OCI-LY3 (cell line): ENCODE results near the gene CACNA1C.

Experiments used
- H2AFZ ChIP-seq: fragments of 200-600, 300-600 bp; shearing (Covaris generic); 2 replicates; pipeline ENCODE4 v1.6.0; 2014; ENCODE audit warnings: antibody characterized with exemption, low read depth, low read length
- H3K27ac ChIP-seq: fragments of 200-600, 300-600 bp; sonication (generic); 2 replicates; pipeline ENCODE4 v1.5.1; 2014; ENCODE audit warnings: mild to moderate bottlenecking, low read length, moderate library complexity, mixed read lengths
- H3K27me3 ChIP-seq: fragments of 200-600, 300-600 bp; sonication (generic); 2 replicates; pipeline ENCODE4 v1.6.1; 2014; ENCODE audit warnings: low read depth, low read length, mixed read lengths
- H3K36me3 ChIP-seq: fragments of 200-600, 300-600 bp; sonication (generic); replicated peaks from 2 replicates; pipeline ENCODE3; 2014; ENCODE audit warnings: low read depth, low read length, mixed read lengths
- H3K4me1 ChIP-seq: fragments of 300-600, 200-600 bp; sonication (generic); 2 replicates; pipeline ENCODE4 v1.6.1; 2014; ENCODE audit warnings: low read length, mixed read lengths
- H3K4me2 ChIP-seq: fragments of 200-600, 300-600 bp; sonication (generic); 2 replicates; pipeline ENCODE4 v1.6.1; 2014; ENCODE audit warnings: low read length, mixed read lengths
- H3K4me3 ChIP-seq: fragments of 300-600, 200-600 bp; sonication (generic); 2 replicates; pipeline ENCODE4 v1.5.1; 2014; ENCODE audit warnings: antibody characterized with exemption, mild to moderate bottlenecking, low read length, moderate library complexity
- H3K79me2 ChIP-seq: fragments of 300-600, 200-600 bp; shearing (Covaris generic); 2 replicates; pipeline ENCODE4 v1.6.1; 2014; ENCODE audit warnings: mild to moderate bottlenecking, low read length, mixed read lengths
- H3K9ac ChIP-seq: fragments of 300-600, 200-600 bp; shearing (Covaris generic); 2 replicates; pipeline ENCODE4 v1.6.0; 2014; ENCODE audit warnings: mild to moderate bottlenecking, low read length, moderate library complexity
- H3K9me3 ChIP-seq: fragments of 200-600, 300-600 bp; shearing (Covaris generic); 2 replicates; pipeline ENCODE4 v1.6.1; 2014; ENCODE audit warnings: low read length, mixed read lengths; ENCODE audit not compliant: insufficient read depth
- H4K20me1 ChIP-seq: fragments of 200-600, 300-600 bp; sonication (generic); 2 replicates; pipeline ENCODE4 v1.6.1; 2016; ENCODE audit warnings: low read length, mixed read lengths; ENCODE audit not compliant: insufficient read depth
- CTCF ChIP-seq: fragments of 200-600, 300-600 bp; sonication (generic); IDR thresholded peaks from 2 replicates; pipeline ENCODE4 v1.5.1; 2014; ENCODE audit warnings: antibody characterized with exemption, low read length, low read depth
- EZH2phosphoT487 ChIP-seq: fragments of 200-600 bp; shearing (Covaris generic); IDR thresholded peaks from 2 replicates; pipeline ENCODE4 v1.6.1; 2018; ENCODE audit warnings: antibody characterized with exemption, mixed run types, low read depth

Gene CACNA1C

GRCh38 chr12:2286047-2286446 is 233.3 kb downstream of the CACNA1C start:
- Histone ChIP-seq H3K9ac (no peak overlapping the region), H3K4me1 (peaks cover 2% of the 10 kb centered on the region; the same call in 1 of the 2 replicates), H3K9me3 (no peaks in the 10 kb centered on the region; the same call in 1 of the 2 replicates), H3K4me3 (no peak overlapping the region), H3K79me2 (no peaks in the 10 kb centered on the region), H3K36me3 (no peaks in the 10 kb centered on the region), H3K27ac (no peak overlapping the region), H4K20me1 (no peaks in the 10 kb centered on the region), H3K27me3 (peaks cover 18% of the 10 kb centered on the region), H2AFZ (no peak overlapping the region), H3K4me2 (no peak overlapping the region)
- TF ChIP-seq CTCF: no peak
- TF ChIP-seq EZH2phosphoT487: no peak

- H4K20me1 ChIP-seq: no peaks in the 10 kb centered on the region
- no peaks in the 10 kb centered on the region for H3K36me3 ChIP-seq
- H3K4me1 ChIP-seq: peaks cover 2% of the 10 kb centered on the region; the same call in 1 of the 2 replicates
- H3K4me2 ChIP-seq: no peak overlapping the region
- no peaks in the 10 kb centered on the region for H3K79me2 ChIP-seq
- H3K9me3 ChIP-seq: no peaks in the 10 kb centered on the region
- H3K27ac ChIP-seq: no peak overlapping the region
- TF ChIP-seq CTCF (no peak), EZH2phosphoT487 (no peak)
- H3K4me3 ChIP-seq: no peak overlapping the region
- H2AFZ ChIP-seq: no peak overlapping the region
- H3K9ac ChIP-seq: no peak overlapping the region
- H3K27me3 ChIP-seq: peaks cover 18% of the 10 kb centered on the region
Observed at GRCh38 chr12:2286461-2287131, 233.8 kb downstream of the CACNA1C start.

- H2AFZ ChIP-seq: no peak overlapping the region
- H3K9ac ChIP-seq: no peak overlapping the region
- no peak overlapping the region for H3K4me2 ChIP-seq
- H3K4me3 ChIP-seq: no peak overlapping the region
- no peaks in the 10 kb centered on the region for H3K79me2 ChIP-seq
- TF ChIP-seq EZH2phosphoT487 (no peak), CTCF (no peak)
- no peaks in the 10 kb centered on the region for H3K36me3 ChIP-seq
- peaks cover 18% of the 10 kb centered on the region for H3K27me3 ChIP-seq
- H3K9me3 ChIP-seq: no peaks in the 10 kb centered on the region
- H4K20me1 ChIP-seq: no peaks in the 10 kb centered on the region
- H3K27ac ChIP-seq: no peak overlapping the region
- peaks cover 2% of the 10 kb centered on the region; the same call in 1 of the 2 replicates for H3K4me1 ChIP-seq
Observed at GRCh38 chr12:2287151-2287550, 234.4 kb downstream of the CACNA1C start.

GRCh38 chr12:2287589-2287988 is 234.8 kb downstream of the CACNA1C start:
- TF ChIP-seq CTCF: no peak
- TF ChIP-seq EZH2phosphoT487: no peak
- Histone ChIP-seq H3K4me3 (no peak overlapping the region), H4K20me1 (no peaks in the 10 kb centered on the region), H3K27me3 (peaks cover 18% of the 10 kb centered on the region), H3K9ac (no peak overlapping the region), H3K27ac (no peak overlapping the region), H2AFZ (no peak overlapping the region), H3K9me3 (no peaks in the 10 kb centered on the region), H3K4me1 (peaks cover 2% of the 10 kb centered on the region; the same call in 1 of the 2 replicates), H3K36me3 (no peaks in the 10 kb centered on the region), H3K4me2 (no peak overlapping the region), H3K79me2 (no peaks in the 10 kb centered on the region)
